Fibroblast of pulmonary artery (primary cell): ENCODE measurements around the gene NHSL1.

Experiments
- DNase-seq: peaks from one replicate; pipeline ENCODE4 v3.0.0-alpha.2; 2010; ENCODE audit warnings: low read depth
- H3K4me3 ChIP-seq: replicated peaks from 2 replicates; pipeline ENCODE4 v1.5.1; 2011; ENCODE audit warnings: low read depth, mild to moderate bottlenecking, control low read depth, low read length, moderate library complexity
- CTCF ChIP-seq: IDR thresholded peaks from 2 replicates; pipeline ENCODE4 v1.5.1; 2011; ENCODE audit warnings: mild to moderate bottlenecking, control low read depth, low read length, inconsistent platforms; ENCODE audit errors: missing control alignments

The NHSL1 gene

GRCh38 chr6:138440758-138441357, 58.4 kb downstream of the NHSL1 start:
- no peak for DNase-seq
- no peak overlapping the region for H3K4me3 ChIP-seq
- TF ChIP-seq CTCF = no peak

- no peak for DNase-seq
- H3K4me3 ChIP-seq = no peak overlapping the region
- TF ChIP-seq CTCF = no peak
Observed at GRCh38 chr6:138440296-138440695, 59.0 kb downstream of the NHSL1 start.

- no peak for DNase-seq
- no peak overlapping the region for H3K4me3 ChIP-seq
- no peak for TF ChIP-seq CTCF
Observed at GRCh38 chr6:138439546-138439945, 59.7 kb downstream of the NHSL1 start.

- DNase-seq = no peak
- TF ChIP-seq CTCF = no peak
Observed at GRCh38 chr6:138434925-138435324, 64.4 kb downstream of the NHSL1 start.

GRCh38 chr6:138434096-138434495, 65.2 kb downstream of the NHSL1 start:
- no peak for DNase-seq
- no peak for TF ChIP-seq CTCF
- no peak overlapping the region for H3K4me3 ChIP-seq

More at GRCh38 chr6:138434925-138435324, 64.4 kb downstream of the NHSL1 start:
- no peak overlapping the region for H3K4me3 ChIP-seq

GRCh38 chr6:138432063-138432356, 67.3 kb downstream of the NHSL1 start:
- no peak overlapping the region for H3K4me3 ChIP-seq
- no peak for DNase-seq
- TF ChIP-seq CTCF = no peak

GRCh38 chr6:138431256-138432062, 67.8 kb downstream of the NHSL1 start:
- TF ChIP-seq CTCF = no peak
- no peak overlapping the region for H3K4me3 ChIP-seq

More at GRCh38 chr6:138431256-138432062, 67.8 kb downstream of the NHSL1 start:
- no peak for DNase-seq
